NB4 (cell line): Measurements from ENCODE around the gene POLR2C.

Source experiments
- DNase-seq: peaks from one replicate; pipeline ENCODE4 v3.0.0; 2010; ENCODE audit warnings: low read depth
- H3K4me3 ChIP-seq: one replicate; pipeline ENCODE4 v1.5.1; 2011; ENCODE audit warnings: mild to moderate bottlenecking, low read depth, low read length, moderate library complexity
- MYC ChIP-seq: IDR thresholded peaks from 2 replicates; pipeline ENCODE4 v1.6.1; 2011; ENCODE audit warnings: low read depth, low read length
- POLR2A ChIP-seq: IDR thresholded peaks from 2 replicates; pipeline ENCODE4 v1.6.1; 2011; ENCODE audit warnings: mild to moderate bottlenecking; ENCODE audit not compliant: insufficient read length; ENCODE audit errors: extremely low read depth
- TF ChIP-seq, protein P1 (sequence below): IDR thresholded peaks from 2 replicates; pipeline ENCODE4 v1.6.1; 2011; ENCODE audit warnings: low read depth, low read length
- TF ChIP-seq, protein P2 (sequence below): IDR thresholded peaks from one replicate; pipeline ENCODE4 v1.5.1; 2012; ENCODE audit warnings: low read depth, low read length

POLR2C gene

DNA sequence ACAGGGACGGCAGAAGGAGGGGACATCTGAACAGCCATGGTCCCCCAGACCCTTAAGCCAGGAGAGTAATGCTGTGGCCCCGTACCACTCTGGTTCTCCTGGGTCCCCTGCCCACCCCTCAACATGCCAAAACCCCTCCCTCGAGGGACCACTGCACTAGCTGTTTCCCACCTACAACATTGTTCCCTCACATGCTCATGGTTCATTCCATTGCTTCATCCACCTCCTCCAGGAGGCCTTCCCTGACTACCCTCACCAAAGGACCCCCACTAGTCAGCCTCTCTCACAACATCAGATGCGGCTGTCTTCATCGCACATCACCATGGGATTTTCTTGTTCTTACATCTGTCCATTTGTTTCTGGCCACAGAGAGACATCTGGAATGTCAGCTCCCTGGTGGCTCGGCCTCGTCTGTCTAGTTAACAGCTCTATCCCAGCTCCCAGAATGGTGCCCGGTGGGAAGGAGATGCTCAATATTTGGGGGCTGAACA, 22.1 kb downstream of the POLR2C start:
- H3K4me3 ChIP-seq, result no peak overlapping the region
- no peak for DNase-seq
- TF ChIP-seq POLR2A (no peak), MYC (no peak)
- TF ChIP-seq, protein P1, sequence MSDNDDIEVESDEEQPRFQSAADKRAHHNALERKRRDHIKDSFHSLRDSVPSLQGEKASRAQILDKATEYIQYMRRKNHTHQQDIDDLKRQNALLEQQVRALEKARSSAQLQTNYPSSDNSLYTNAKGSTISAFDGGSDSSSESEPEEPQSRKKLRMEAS, result no peak
- TF ChIP-seq, protein P2, sequence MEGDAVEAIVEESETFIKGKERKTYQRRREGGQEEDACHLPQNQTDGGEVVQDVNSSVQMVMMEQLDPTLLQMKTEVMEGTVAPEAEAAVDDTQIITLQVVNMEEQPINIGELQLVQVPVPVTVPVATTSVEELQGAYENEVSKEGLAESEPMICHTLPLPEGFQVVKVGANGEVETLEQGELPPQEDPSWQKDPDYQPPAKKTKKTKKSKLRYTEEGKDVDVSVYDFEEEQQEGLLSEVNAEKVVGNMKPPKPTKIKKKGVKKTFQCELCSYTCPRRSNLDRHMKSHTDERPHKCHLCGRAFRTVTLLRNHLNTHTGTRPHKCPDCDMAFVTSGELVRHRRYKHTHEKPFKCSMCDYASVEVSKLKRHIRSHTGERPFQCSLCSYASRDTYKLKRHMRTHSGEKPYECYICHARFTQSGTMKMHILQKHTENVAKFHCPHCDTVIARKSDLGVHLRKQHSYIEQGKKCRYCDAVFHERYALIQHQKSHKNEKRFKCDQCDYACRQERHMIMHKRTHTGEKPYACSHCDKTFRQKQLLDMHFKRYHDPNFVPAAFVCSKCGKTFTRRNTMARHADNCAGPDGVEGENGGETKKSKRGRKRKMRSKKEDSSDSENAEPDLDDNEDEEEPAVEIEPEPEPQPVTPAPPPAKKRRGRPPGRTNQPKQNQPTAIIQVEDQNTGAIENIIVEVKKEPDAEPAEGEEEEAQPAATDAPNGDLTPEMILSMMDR, result no peak

DNA sequence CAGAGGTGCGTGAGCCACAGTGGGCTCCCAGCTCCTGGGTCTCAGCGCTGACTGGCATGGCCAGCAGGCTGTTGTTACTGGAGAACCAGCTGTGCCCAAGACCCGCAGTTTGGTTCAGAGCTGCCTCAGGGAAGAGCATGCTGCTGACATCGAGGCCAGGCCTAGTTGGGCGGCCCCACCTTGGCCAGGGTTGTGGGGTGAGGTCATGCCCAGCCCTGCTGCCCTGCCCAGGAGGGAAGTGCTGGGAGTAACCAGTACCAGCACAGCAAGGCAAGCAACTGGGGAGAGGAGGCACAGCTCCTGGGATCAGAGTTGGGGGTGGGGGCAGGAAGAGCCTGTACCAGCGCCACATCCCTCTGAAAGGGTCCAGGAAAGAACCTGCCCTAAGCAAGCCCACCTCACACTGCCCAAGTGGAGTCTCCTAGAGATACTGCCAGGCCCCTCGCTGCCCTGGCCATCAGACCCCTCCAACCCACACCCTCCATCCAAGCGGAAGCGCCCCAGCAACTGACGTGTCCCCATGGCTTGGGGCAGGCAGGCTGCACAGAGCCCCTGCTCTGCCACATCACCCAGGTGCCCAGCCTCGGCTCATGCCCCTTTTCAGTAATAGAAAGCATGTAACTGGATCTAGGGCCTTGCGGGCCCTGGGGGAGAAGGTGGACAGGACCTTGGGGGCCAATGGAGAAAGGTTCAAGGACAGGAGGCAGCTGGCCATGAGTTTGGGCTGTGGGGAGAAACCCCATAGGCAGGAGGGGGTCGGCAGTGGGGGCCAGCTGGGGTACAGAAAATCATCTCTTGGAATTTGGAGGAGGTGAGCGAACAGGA, 22.8 kb downstream of the POLR2C start:
- peak overlapping the region; percentile 59 for H3K4me3 ChIP-seq
- DNase-seq, result no peak
- TF ChIP-seq POLR2A, result no peak
- TF ChIP-seq, protein P2, result no peak

DNA sequence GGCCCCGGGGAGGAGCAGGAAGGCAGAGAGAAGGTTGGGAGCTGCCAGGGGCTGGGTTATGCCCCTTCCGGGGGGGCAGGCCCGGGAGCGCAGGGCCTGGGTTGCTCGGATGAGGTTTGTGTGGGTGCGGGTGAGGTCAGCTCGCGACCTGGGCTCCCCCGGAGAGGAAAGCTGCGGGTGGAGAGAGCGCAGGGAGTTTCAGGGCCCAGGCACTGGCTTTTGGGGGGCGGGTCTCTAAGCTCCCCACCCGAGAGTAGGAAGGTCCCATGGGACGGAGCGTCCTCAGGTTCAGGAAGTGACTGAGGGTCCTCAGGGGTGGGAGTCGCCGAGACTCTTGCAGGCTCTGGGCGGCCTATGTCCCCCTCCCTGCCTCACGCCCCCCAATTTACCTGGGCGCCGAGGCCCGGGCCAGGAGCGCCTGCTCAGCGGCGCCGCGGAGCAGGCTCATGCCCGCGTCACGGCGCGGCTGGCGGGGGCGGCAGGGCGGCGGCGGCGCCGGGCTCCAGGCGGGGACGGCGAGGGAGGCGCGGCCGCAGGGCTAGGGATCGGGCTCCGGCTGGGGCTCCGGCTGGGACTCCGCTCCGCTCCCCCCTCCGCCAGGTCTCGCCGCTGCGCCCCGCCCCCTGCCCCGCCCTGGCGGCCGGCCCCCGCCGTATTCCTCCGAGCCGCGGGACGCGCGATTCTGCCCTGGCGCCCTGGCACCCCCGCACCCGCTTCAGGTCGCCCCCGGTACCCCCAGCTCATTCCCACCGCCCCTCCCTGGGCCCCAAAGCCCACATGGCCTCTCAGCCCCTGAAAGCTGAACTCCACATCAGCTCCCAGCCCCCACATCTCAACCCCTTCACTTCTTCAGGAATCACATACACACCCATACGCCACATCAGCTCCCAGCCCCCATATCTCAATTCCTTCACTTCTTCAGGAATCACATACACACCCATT, 23.7 kb downstream of the POLR2C start, which contains the start of gene DOK4:
Gene DOK4, minus strand, starts transcription at position 578 of the 942 bp plus-strand sequence. CDS start 6,986 bp downstream, outside the sequence.
- DNase-seq, result peak; percentile 88
- H3K4me3 ChIP-seq, result peak within 1 kb of the TSS; percentile 59
- TF ChIP-seq, protein P2, result no peak
- TF ChIP-seq MYC (no peak), POLR2A (no peak)
- TF ChIP-seq, protein P1, result no peak

DNA sequence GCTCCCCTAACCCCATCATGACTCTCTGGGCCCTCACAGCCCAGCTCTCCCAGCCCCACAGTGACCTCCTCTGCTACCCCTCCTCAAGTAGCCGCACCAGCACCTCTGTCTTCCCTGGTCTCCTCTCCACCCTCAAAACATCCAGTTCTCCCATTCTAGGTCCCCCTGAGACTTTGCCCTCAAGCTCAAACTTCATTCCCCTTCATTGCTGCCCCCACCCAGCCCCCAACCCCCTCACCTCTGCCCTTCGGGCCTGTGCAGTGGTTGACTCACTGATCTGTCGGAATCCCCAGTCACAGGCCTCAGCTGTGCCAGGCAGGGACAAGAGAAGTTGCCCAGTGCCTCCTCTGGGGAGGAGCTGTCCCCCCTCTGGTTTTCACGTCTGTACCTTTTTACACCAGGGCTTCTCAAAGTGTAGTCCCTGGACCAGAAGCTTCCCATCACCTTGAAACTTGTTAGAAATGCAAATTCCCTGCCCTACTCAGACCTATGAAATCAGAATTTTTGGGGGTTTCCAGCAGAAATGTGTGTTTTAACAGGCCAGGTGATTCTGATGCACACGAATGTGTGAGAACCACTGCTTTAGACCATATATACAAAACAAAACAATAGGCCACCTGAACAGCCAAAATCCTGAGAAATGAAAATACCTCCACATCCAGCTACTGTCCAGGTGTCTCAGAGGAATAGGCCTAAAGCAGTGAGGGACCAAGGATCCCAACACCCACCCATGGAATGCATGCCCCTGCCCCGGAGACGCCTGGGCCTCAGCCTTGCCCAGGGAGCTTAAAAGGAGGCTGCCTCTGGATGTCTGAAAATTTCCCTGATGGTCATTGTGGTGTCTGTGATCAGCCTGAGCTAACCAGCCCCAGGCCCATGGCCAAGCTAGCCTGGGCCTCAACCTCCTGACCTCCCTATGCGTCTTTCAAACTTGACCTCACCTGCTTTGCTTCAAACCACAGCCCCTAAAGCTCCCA, 24.7 kb downstream of the POLR2C start:
- no peak overlapping the region for H3K4me3 ChIP-seq
- no peak for DNase-seq
- TF ChIP-seq MYC (no peak), POLR2A (no peak)
- TF ChIP-seq, protein P1, result no peak
- TF ChIP-seq, protein P2, result no peak

DNA sequence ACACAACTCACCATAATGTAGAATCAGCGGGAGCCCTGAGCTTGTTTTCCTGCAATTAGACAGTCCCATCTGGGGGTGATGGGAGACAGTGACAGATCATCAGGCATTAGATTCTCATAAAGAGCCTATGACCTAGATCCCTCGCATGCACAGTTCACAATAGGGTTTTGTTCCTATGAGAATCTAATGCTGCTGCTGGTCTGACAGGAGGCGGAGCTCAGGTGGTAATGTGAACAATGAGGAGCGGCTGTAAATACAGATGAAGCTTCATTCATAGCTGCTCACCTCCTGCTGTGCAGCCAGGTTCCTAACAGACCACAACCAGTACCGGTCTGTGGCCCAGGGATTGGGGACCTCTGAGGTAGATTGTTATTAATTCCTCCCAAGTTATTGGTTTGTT, 26.8 kb downstream of the POLR2C start:
- no peak for DNase-seq
- H3K4me3 ChIP-seq, result no peak overlapping the region
- TF ChIP-seq POLR2A, result no peak
- no peak for TF ChIP-seq MYC
- TF ChIP-seq, protein P2, result no peak
- TF ChIP-seq, protein P1, result no peak
